Measurements from ENCODE around the gene PCCA.

DNA sequence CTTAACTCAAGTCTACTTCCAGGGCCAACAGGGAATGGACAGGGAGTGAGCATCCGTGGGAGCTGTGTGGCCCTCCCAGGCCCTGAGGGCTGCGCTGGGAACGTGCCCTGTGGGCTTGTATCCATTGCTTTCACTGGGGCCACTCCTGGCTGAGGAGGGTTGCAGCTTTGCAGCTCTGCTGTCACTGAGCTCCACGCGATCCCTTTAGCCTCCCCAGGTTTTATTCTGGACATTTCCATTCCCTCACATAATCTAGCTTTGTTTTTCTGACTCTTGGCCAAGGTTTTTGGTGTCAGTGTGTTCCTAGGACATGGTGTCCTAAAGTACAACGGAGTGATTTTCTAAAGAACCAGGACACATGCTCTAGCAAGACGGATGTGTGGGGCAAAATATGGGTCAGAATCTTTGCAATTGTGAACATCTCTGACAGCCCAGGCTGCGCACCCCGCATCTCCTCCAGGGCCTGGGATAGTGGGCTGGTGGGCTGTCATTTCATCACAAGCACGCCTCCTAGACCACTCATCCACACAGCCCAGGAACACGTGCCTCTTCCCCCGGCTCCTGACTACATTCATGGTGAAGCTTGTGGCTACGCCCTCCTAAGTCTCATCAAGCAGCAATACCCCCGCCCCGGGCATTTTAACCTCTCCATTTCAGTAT lies 471.7 kb downstream of the PCCA start:
- TF ChIP-seq, protein P1, sequence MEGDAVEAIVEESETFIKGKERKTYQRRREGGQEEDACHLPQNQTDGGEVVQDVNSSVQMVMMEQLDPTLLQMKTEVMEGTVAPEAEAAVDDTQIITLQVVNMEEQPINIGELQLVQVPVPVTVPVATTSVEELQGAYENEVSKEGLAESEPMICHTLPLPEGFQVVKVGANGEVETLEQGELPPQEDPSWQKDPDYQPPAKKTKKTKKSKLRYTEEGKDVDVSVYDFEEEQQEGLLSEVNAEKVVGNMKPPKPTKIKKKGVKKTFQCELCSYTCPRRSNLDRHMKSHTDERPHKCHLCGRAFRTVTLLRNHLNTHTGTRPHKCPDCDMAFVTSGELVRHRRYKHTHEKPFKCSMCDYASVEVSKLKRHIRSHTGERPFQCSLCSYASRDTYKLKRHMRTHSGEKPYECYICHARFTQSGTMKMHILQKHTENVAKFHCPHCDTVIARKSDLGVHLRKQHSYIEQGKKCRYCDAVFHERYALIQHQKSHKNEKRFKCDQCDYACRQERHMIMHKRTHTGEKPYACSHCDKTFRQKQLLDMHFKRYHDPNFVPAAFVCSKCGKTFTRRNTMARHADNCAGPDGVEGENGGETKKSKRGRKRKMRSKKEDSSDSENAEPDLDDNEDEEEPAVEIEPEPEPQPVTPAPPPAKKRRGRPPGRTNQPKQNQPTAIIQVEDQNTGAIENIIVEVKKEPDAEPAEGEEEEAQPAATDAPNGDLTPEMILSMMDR (IDR thresholded peaks at IDR 0.05; ENCODE audit: low read length) = no peak
- no peak for TF ChIP-seq EZH2 (IDR thresholded peaks at IDR 0.05; ENCODE audit: borderline replicate concordance, low read length)

Measured in OCI-LY1 (cell line).